Fibroblast of lung (primary cell): ENCODE results near the gene HSPA8.

Experiments used
- EZH2 ChIP-seq: IDR thresholded peaks from 2 replicates; pipeline ENCODE4 v1.5.1; 2012; ENCODE audit warnings: low read length, control low read depth, mild to moderate bottlenecking; ENCODE audit errors: missing control alignments
- TF ChIP-seq, protein P1 (sequence below), 2 donors: IDR thresholded peaks in 1 of 2; conservative IDR thresholded peaks in 1 of 2; 1 replicate in 1 of 2; 2 replicates in 1 of 2; pipeline ENCODE4 v1.5.1; 2011 to 2012; ENCODE audit warnings: low read length in 2 of 2, control low read depth in 1 of 2, inconsistent platforms in 1 of 2, low read depth in 1 of 2, mild to moderate bottlenecking in 1 of 2

- no peak for TF ChIP-seq EZH2
- TF ChIP-seq, protein P1, sequence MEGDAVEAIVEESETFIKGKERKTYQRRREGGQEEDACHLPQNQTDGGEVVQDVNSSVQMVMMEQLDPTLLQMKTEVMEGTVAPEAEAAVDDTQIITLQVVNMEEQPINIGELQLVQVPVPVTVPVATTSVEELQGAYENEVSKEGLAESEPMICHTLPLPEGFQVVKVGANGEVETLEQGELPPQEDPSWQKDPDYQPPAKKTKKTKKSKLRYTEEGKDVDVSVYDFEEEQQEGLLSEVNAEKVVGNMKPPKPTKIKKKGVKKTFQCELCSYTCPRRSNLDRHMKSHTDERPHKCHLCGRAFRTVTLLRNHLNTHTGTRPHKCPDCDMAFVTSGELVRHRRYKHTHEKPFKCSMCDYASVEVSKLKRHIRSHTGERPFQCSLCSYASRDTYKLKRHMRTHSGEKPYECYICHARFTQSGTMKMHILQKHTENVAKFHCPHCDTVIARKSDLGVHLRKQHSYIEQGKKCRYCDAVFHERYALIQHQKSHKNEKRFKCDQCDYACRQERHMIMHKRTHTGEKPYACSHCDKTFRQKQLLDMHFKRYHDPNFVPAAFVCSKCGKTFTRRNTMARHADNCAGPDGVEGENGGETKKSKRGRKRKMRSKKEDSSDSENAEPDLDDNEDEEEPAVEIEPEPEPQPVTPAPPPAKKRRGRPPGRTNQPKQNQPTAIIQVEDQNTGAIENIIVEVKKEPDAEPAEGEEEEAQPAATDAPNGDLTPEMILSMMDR (conservative IDR thresholded peaks at IDR 0.05 in 1 of 2, IDR thresholded peaks at IDR 0.05 in 1 of 2; ENCODE audit: low read depth in 1 of 2, low read length in 2 of 2), result no peak
Measured at GRCh38 chr11:123018702-123019101, 43.2 kb downstream of the HSPA8 start.
